ENCODE data around the gene KLHL4. TPM values are rescaled to one million over a fixed set of nuclear protein-coding genes. Genes with fewer than 3 reads are reported as not detected.

KLHL4 gene
- total and polyA plus RNA-seq, 2 of the 8 experiments (the other 6 are each of a cell fraction or from before 2014, with no cell fraction given): 8.8 to 16.0 TPM

DNA sequence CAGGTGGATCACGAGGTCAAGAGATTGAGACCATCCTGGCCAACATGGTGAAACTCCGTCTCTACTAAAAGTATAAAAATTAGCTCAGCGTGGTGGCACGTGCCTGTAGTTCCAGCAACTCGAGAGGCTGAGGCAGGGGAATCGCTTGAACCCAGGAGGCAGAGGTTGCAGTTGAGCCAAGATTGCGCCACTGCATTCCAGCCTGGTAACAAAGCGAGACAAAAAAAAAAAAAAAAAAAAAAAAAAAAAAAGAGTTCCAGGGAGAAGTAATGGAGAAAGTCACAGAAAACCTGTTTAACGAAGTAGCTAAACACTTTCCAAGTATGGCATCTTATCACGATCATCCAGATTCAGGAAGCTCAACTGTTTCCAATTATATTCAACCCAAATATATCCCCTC is 10.9 kb downstream of the KLHL4 start (continued):
- TF ChIP-seq CTBP2 (IDR thresholded peaks at IDR 0.05; ENCODE audit: borderline replicate concordance, insufficient read depth, insufficient read length, low read length): no peak
- TF ChIP-seq BRCA1 (IDR thresholded peaks at IDR 0.05; ENCODE audit: low read depth, low read length): no peak
- TF ChIP-seq, protein P1, sequence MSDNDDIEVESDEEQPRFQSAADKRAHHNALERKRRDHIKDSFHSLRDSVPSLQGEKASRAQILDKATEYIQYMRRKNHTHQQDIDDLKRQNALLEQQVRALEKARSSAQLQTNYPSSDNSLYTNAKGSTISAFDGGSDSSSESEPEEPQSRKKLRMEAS (IDR thresholded peaks at IDR 0.05): no peak
- no peak for TF ChIP-seq PHF8 (conservative IDR thresholded peaks at IDR 0.05; ENCODE audit: low read depth, low read length)
- no peak for TF ChIP-seq POLR2A (IDR thresholded peaks at IDR 0.05; ENCODE audit: control extremely low read depth in 1 of 2, low read depth in 2 of 2, low read length in 2 of 2)
- TF ChIP-seq HDAC6 (IDR thresholded peaks at IDR 0.05; ENCODE audit: low read depth, low read length): no peak
- TF ChIP-seq BCL11A (IDR thresholded peaks at IDR 0.05; ENCODE audit: low read depth in 2 of 2, low read length in 2 of 2): no peak
